Measurements from ENCODE around the gene RPL10.

The RPL10 gene

GRCh38 chrX:154397888-154398667 lies at the start of gene RPL10:
Gene RPL10, plus strand, starts transcription at chrX:154398377. Its CDS starts 143 bp downstream, at chrX:154398520.
- H3K9ac ChIP-seq (ENCODE audit: low read length) = peak within 1 kb of the TSS; percentile 99
- no peaks in the 10 kb centered on the region for H3K4me1 ChIP-seq (ENCODE audit: control insufficient read depth, insufficient read depth, low read length)
- H3K4me3 ChIP-seq (ENCODE audit: low read depth, low read length) = peak within 1 kb of the TSS; percentile 84
- peaks cover under 1% of the 10 kb centered on the region; the same call in 1 of the 2 replicates for H3K9me3 ChIP-seq (ENCODE audit: control insufficient read depth, insufficient read depth, low read depth, low read length)
- H3K27me3 ChIP-seq (ENCODE audit: control insufficient read depth, insufficient read depth, low read length) = no peaks in the 10 kb centered on the region
- H3K27ac ChIP-seq (ENCODE audit: low read depth, low read length) = peak within 1 kb of the TSS; percentile 89
- peaks cover 27% of the 10 kb centered on the region for H3K36me3 ChIP-seq (ENCODE audit: control insufficient read depth, insufficient read depth, low read length)

GRCh38 chrX:154348646-154349358 lies 49.4 kb upstream of the RPL10 start:
- Histone ChIP-seq H3K4me3 (ENCODE audit: low read depth, low read length) (no peak overlapping the region), H3K36me3 (ENCODE audit: control insufficient read depth, insufficient read depth, low read length) (peaks cover 58% of the 10 kb centered on the region), H3K9me3 (ENCODE audit: control insufficient read depth, insufficient read depth, low read depth, low read length) (peaks cover 15% of the 10 kb centered on the region; the same call in 1 of the 2 replicates), H3K27me3 (ENCODE audit: control insufficient read depth, insufficient read depth, low read length) (no peaks in the 10 kb centered on the region), H3K4me1 (ENCODE audit: control insufficient read depth, insufficient read depth, low read length) (peaks cover 4% of the 10 kb centered on the region; the same call in 1 of the 2 replicates), H3K27ac (ENCODE audit: low read depth, low read length) (no peak overlapping the region), H3K9ac (ENCODE audit: low read length) (no peak overlapping the region)

GRCh38 chrX:154349359-154349935 lies 48.7 kb upstream of the RPL10 start:
- Histone ChIP-seq H3K27ac (ENCODE audit: low read depth, low read length) (no peak overlapping the region), H3K27me3 (ENCODE audit: control insufficient read depth, insufficient read depth, low read length) (no peaks in the 10 kb centered on the region), H3K36me3 (ENCODE audit: control insufficient read depth, insufficient read depth, low read length) (peaks cover 65% of the 10 kb centered on the region), H3K4me3 (ENCODE audit: low read depth, low read length) (no peak overlapping the region), H3K9me3 (ENCODE audit: control insufficient read depth, insufficient read depth, low read depth, low read length) (peaks cover 20% of the 10 kb centered on the region; the same call in 1 of the 2 replicates), H3K4me1 (ENCODE audit: control insufficient read depth, insufficient read depth, low read length) (peaks cover 4% of the 10 kb centered on the region; the same call in 1 of the 2 replicates), H3K9ac (ENCODE audit: low read length) (no peak overlapping the region)

GRCh38 chrX:154349979-154350378 lies 48.2 kb upstream of the RPL10 start:
- Histone ChIP-seq H3K27ac (ENCODE audit: low read depth, low read length) (no peak overlapping the region), H3K4me3 (ENCODE audit: low read depth, low read length) (no peak overlapping the region), H3K4me1 (ENCODE audit: control insufficient read depth, insufficient read depth, low read length) (peaks cover 4% of the 10 kb centered on the region; the same call in 1 of the 2 replicates), H3K36me3 (ENCODE audit: control insufficient read depth, insufficient read depth, low read length) (peaks cover 70% of the 10 kb centered on the region), H3K27me3 (ENCODE audit: control insufficient read depth, insufficient read depth, low read length) (no peaks in the 10 kb centered on the region), H3K9ac (ENCODE audit: low read length) (no peak overlapping the region), H3K9me3 (ENCODE audit: control insufficient read depth, insufficient read depth, low read depth, low read length) (peaks cover 20% of the 10 kb centered on the region; the same call in 1 of the 2 replicates)

- H3K9me3 ChIP-seq (ENCODE audit: control insufficient read depth, insufficient read depth, low read depth, low read length) = peaks cover 20% of the 10 kb centered on the region; the same call in 1 of the 2 replicates
- H3K27ac ChIP-seq (ENCODE audit: low read depth, low read length) = no peak overlapping the region
- H3K36me3 ChIP-seq (ENCODE audit: control insufficient read depth, insufficient read depth, low read length) = peaks cover 76% of the 10 kb centered on the region
- H3K4me1 ChIP-seq (ENCODE audit: control insufficient read depth, insufficient read depth, low read length) = peaks cover 4% of the 10 kb centered on the region; the same call in 1 of the 2 replicates
- no peak overlapping the region for H3K4me3 ChIP-seq (ENCODE audit: low read depth, low read length)
- H3K9ac ChIP-seq (ENCODE audit: low read length) = no peak overlapping the region
- H3K27me3 ChIP-seq (ENCODE audit: control insufficient read depth, insufficient read depth, low read length) = no peaks in the 10 kb centered on the region
These were observed 47.6 kb upstream of the RPL10 start for GRCh38 chrX:154350429-154351182.

GRCh38 chrX:154351183-154352011 lies 46.8 kb upstream of the RPL10 start:
- H3K27me3 ChIP-seq (ENCODE audit: control insufficient read depth, insufficient read depth, low read length) = no peaks in the 10 kb centered on the region
- H3K27ac ChIP-seq (ENCODE audit: low read depth, low read length) = no peak overlapping the region
- peaks cover 84% of the 10 kb centered on the region for H3K36me3 ChIP-seq (ENCODE audit: control insufficient read depth, insufficient read depth, low read length)
- peaks cover 20% of the 10 kb centered on the region; the same call in 1 of the 2 replicates for H3K9me3 ChIP-seq (ENCODE audit: control insufficient read depth, insufficient read depth, low read depth, low read length)
- H3K9ac ChIP-seq (ENCODE audit: low read length) = no peak overlapping the region
- peaks cover 4% of the 10 kb centered on the region; the same call in 1 of the 2 replicates for H3K4me1 ChIP-seq (ENCODE audit: control insufficient read depth, insufficient read depth, low read length)
- H3K4me3 ChIP-seq (ENCODE audit: low read depth, low read length) = no peak overlapping the region

- Histone ChIP-seq H3K9ac (ENCODE audit: low read length) (no peak overlapping the region), H3K27me3 (ENCODE audit: control insufficient read depth, insufficient read depth, low read length) (no peaks in the 10 kb centered on the region), H3K36me3 (ENCODE audit: control insufficient read depth, insufficient read depth, low read length) (peaks cover 90% of the 10 kb centered on the region), H3K27ac (ENCODE audit: low read depth, low read length) (no peak overlapping the region), H3K9me3 (ENCODE audit: control insufficient read depth, insufficient read depth, low read depth, low read length) (peaks cover 20% of the 10 kb centered on the region; the same call in 1 of the 2 replicates), H3K4me3 (ENCODE audit: low read depth, low read length) (no peak overlapping the region), H3K4me1 (ENCODE audit: control insufficient read depth, insufficient read depth, low read length) (peaks cover 4% of the 10 kb centered on the region; the same call in 1 of the 2 replicates)
These were observed 46.2 kb upstream of the RPL10 start for GRCh38 chrX:154352012-154352401.

- H3K27ac ChIP-seq (ENCODE audit: low read depth, low read length) = no peak overlapping the region
- peaks cover 95% of the 10 kb centered on the region for H3K36me3 ChIP-seq (ENCODE audit: control insufficient read depth, insufficient read depth, low read length)
- H3K4me3 ChIP-seq (ENCODE audit: low read depth, low read length) = no peak overlapping the region
- H3K9ac ChIP-seq (ENCODE audit: low read length) = no peak overlapping the region
- H3K4me1 ChIP-seq (ENCODE audit: control insufficient read depth, insufficient read depth, low read length) = peaks cover under 1% of the 10 kb centered on the region; the same call in 1 of the 2 replicates
- peaks cover 25% of the 10 kb centered on the region; the same call in 1 of the 2 replicates for H3K9me3 ChIP-seq (ENCODE audit: control insufficient read depth, insufficient read depth, low read depth, low read length)
- no peaks in the 10 kb centered on the region for H3K27me3 ChIP-seq (ENCODE audit: control insufficient read depth, insufficient read depth, low read length)
These were observed 45.7 kb upstream of the RPL10 start for GRCh38 chrX:154352466-154352865.

- peaks cover 100% of the 10 kb centered on the region for H3K36me3 ChIP-seq (ENCODE audit: control insufficient read depth, insufficient read depth, low read length)
- H3K27me3 ChIP-seq (ENCODE audit: control insufficient read depth, insufficient read depth, low read length) = no peaks in the 10 kb centered on the region
- H3K9me3 ChIP-seq (ENCODE audit: control insufficient read depth, insufficient read depth, low read depth, low read length) = peaks cover 22% of the 10 kb centered on the region; the same call in 1 of the 2 replicates
- no peaks in the 10 kb centered on the region for H3K4me1 ChIP-seq (ENCODE audit: control insufficient read depth, insufficient read depth, low read length)
- no peak overlapping the region for H3K9ac ChIP-seq (ENCODE audit: low read length)
- no peak overlapping the region for H3K27ac ChIP-seq (ENCODE audit: low read depth, low read length)
- H3K4me3 ChIP-seq (ENCODE audit: low read depth, low read length) = no peak overlapping the region
These were observed 44.9 kb upstream of the RPL10 start for GRCh38 chrX:154353172-154353843.
